ENCODE data around the gene ATP6V0A1. TPM values are rescaled to one million over a fixed set of nuclear protein-coding genes. Genes with fewer than 3 reads are reported as not detected.
"Not testable (repeated sequence)": the region's sequence is repeated elsewhere in the genome, so short reads cannot be mapped to it uniquely, and the experiment has no call there.

The ATP6V0A1 gene
- total RNA-seq, 2 experiments from 2014 or later: 3.3 to 3.4 TPM

GRCh38 chr17:42545755-42546505, 87.3 kb downstream of the ATP6V0A1 start:
- POLR2A ChIA-PET: interaction anchor here (0.6 kb wide), 1 partner anchor 260 kb away, joined by 3 read pairs; no protein-coding TSS in a partner anchor
- CTCF ChIA-PET: interaction anchor here (1.2 kb wide), 1 partner anchor 10 kb away, joined by 3 read pairs; the partner anchor contains the start of gene NAGLU

GRCh38 chr17:42547001-42547461, 88.4 kb downstream of the ATP6V0A1 start:
- POLR2A ChIA-PET: interaction anchor here (0.9 kb wide), 1 partner anchor 10 kb away, joined by 3 read pairs; no protein-coding TSS in a partner anchor
- CTCF ChIA-PET: no interaction called here

- CTCF ChIA-PET: interaction anchor here (1.0 kb wide), 1 partner anchor 216 kb away, joined by 3 read pairs; no protein-coding TSS in a partner anchor
- POLR2A ChIA-PET: interaction anchor here (1.0 kb wide), 1 partner anchor 20 kb away, joined by 3 read pairs; no protein-coding TSS in a partner anchor
Observed at GRCh38 chr17:42547698-42548069, 89.0 kb downstream of the ATP6V0A1 start.

- ChIA-PET POLR2A (interaction anchor here (0.6 to 1.0 kb wide), 2 partner anchors 19 to 130 kb away, joined by 3 read pairs; no protein-coding TSS in a partner anchor), CTCF (interaction anchor here (0.8 to 1.7 kb wide), 6 partner anchors 11 to 215 kb away, joined by 3 to 5 read pairs (median 4); partner anchors contain the start of gene RAMP2)
Observed at GRCh38 chr17:42548070-42548837, 89.6 kb downstream of the ATP6V0A1 start.

- POLR2A ChIA-PET: no interaction called here
- CTCF ChIA-PET: interaction anchor here (0.7 to 1.7 kb wide), 6 partner anchors 12 to 211 kb away, joined by 3 to 5 read pairs (median 4); partner anchors contain the start of gene RAMP2
Observed at GRCh38 chr17:42548993-42549755, 90.5 kb downstream of the ATP6V0A1 start.

GRCh38 chr17:42552736-42553135, 94.1 kb downstream of the ATP6V0A1 start, which contains the start of gene HSD17B1:
TSS of gene HSD17B1 (plus strand) at chr17:42552923. CDS start at chr17:42552934, 11 bp downstream.
- POLR2A ChIA-PET, CTCF ChIA-PET: not testable (repeated sequence)

GRCh38 chr17:42553161-42553818, 94.6 kb downstream of the ATP6V0A1 start:
- ChIA-PET POLR2A (interaction anchor here (0.5 to 1.8 kb wide), 2 partner anchors 14 to 20 kb away, joined by 4 to 6 read pairs; no protein-coding TSS in a partner anchor), CTCF (interaction anchor here (1.3 kb wide), 1 partner anchor 16 kb away, joined by 3 read pairs; no protein-coding TSS in a partner anchor)

- ChIA-PET POLR2A (interaction anchor here (0.5 to 1.8 kb wide), 4 partner anchors 12 to 54 kb away, joined by 3 to 6 read pairs (median 4); no protein-coding TSS in a partner anchor), CTCF (interaction anchor here (1.0 to 1.3 kb wide), 2 partner anchors 16 to 127 kb away, joined by 3 read pairs; no protein-coding TSS in a partner anchor)
Observed at GRCh38 chr17:42553866-42554249, 95.2 kb downstream of the ATP6V0A1 start.

GRCh38 chr17:42554250-42555121, 95.8 kb downstream of the ATP6V0A1 start:
- POLR2A ChIA-PET: interaction anchor here (0.5 to 1.8 kb wide), 6 partner anchors 11 to 1508 kb away, joined by 3 to 6 read pairs (median 4); partner anchors contain the start of gene NAGLU
- CTCF ChIA-PET: interaction anchor here (1.0 to 1.3 kb wide), 2 partner anchors 17 to 126 kb away, joined by 3 read pairs; no protein-coding TSS in a partner anchor

GRCh38 chr17:42555122-42555622, 96.5 kb downstream of the ATP6V0A1 start:
- ChIA-PET POLR2A (interaction anchor here (0.6 to 1.8 kb wide), 4 partner anchors 11 to 241 kb away, joined by 3 to 6 read pairs (median 5); partner anchors contain the start of gene NAGLU), CTCF (no interaction called here)

GRCh38 chr17:42555961-42556617, 97.4 kb downstream of the ATP6V0A1 start:
- CTCF ChIA-PET, POLR2A ChIA-PET: not testable (repeated sequence)

- ChIA-PET CTCF (no interaction called here), POLR2A (interaction anchor here (0.6 kb wide), 1 partner anchor 440 kb away, joined by 3 read pairs; no protein-coding TSS in a partner anchor)
Observed at GRCh38 chr17:42559075-42559474, 100.4 kb downstream of the ATP6V0A1 start.

GRCh38 chr17:42560246-42560645, 101.6 kb downstream of the ATP6V0A1 start:
- ChIA-PET CTCF (interaction anchor here (0.7 kb wide), 1 partner anchor 860 kb away, joined by 3 read pairs; no protein-coding TSS in a partner anchor), POLR2A (no interaction called here)

GRCh38 chr17:42561897-42562387, 103.3 kb downstream of the ATP6V0A1 start, which contains the start of gene COASY:
TSS of gene COASY (plus strand) at chr17:42562148. CDS start at chr17:42562623, 475 bp downstream.
- ChIA-PET CTCF (no interaction called here), POLR2A (no interaction called here)

- ChIA-PET POLR2A (no interaction called here), CTCF (no interaction called here)
Observed at GRCh38 chr17:42562388-42563142, 103.9 kb downstream of the ATP6V0A1 start.

- CTCF ChIA-PET: no interaction called here
- POLR2A ChIA-PET: no interaction called here
Observed at GRCh38 chr17:42563143-42563509, 104.4 kb downstream of the ATP6V0A1 start.

All from activated CD8-positive, alpha-beta memory T cell treated with anti-CD3 and anti-CD28 coated beads for 36 hours (primary cell).